SJCRH30 (cell line): Measurements from ENCODE around the gene FOXO6. TPM values are rescaled to one million over a fixed set of nuclear protein-coding genes. Genes with fewer than 3 reads are reported as not detected.

Experiments
- DNase-seq, 2 experiments: peaks; one replicate each; pipeline ENCODE4 v3.0.0-alpha.2; 2015 to 2020
- H3K27ac ChIP-seq: fragments of 250-450 bp; sonication (Bioruptor Pico); 2 replicates; pipeline ENCODE4 v1.5.1; 2020; ENCODE audit warnings: mild to moderate bottlenecking, moderate library complexity
- H3K27me3 ChIP-seq: fragments of 250-450 bp; sonication (Bioruptor Pico); 2 replicates; pipeline ENCODE4 v1.5.1; 2020; ENCODE audit warnings: mild to moderate bottlenecking, moderate library complexity
- H3K36me3 ChIP-seq: fragments of 250-450 bp; sonication (Bioruptor Pico); 2 replicates; pipeline ENCODE4 v1.5.1; 2020; ENCODE audit warnings: mild to moderate bottlenecking, moderate library complexity
- H3K4me1 ChIP-seq: fragments of 250-450 bp; sonication (Bioruptor Pico); 2 replicates; pipeline ENCODE4 v1.5.1; 2020; ENCODE audit warnings: mild to moderate bottlenecking, moderate library complexity
- H3K4me3 ChIP-seq: fragments of 250-450 bp; sonication (Bioruptor Pico); 2 replicates; pipeline ENCODE4 v1.5.1; 2020; ENCODE audit warnings: mild to moderate bottlenecking, moderate library complexity
- H3K9me3 ChIP-seq: fragments of 250-450 bp; sonication (Bioruptor Pico); replicated peaks from 2 replicates; pipeline ENCODE4 v1.5.1; 2020; ENCODE audit warnings: mild to moderate bottlenecking, moderate library complexity
- total RNA-seq: library from RNA; depleted of rRNA; stranded (reverse); fragments of >200 nt; shearing (Covaris generic); gene quantifications from 2 replicates; pipeline ENCODE4 v1.2.3, GENCODE V29; 2014; rRNA removed

Gene FOXO6
- 11.9 and 12.9 TPM in 2 replicates for total RNA-seq

- DNase-seq: peak; percentile 99
- Histone ChIP-seq H3K27me3 (no peaks in the 10 kb centered on the region), H3K9me3 (no peaks in the 10 kb centered on the region), H3K36me3 (no peaks in the 10 kb centered on the region), H3K4me3 (peak within 1 kb of the TSS; percentile 72), H3K27ac (no peak within 1 kb of the TSS), H3K4me1 (peaks cover 58% of the 10 kb centered on the region)
These were observed at the start of gene FOXO6 for GRCh38 chr1:41360786-41361494. TSS of gene FOXO6 (plus strand) at chr1:41361434.

GRCh38 chr1:41312991-41313645, 48.1 kb upstream of the FOXO6 start:
- Histone ChIP-seq H3K27ac (no peak overlapping the region), H3K36me3 (no peaks in the 10 kb centered on the region), H3K9me3 (no peaks in the 10 kb centered on the region), H3K4me1 (peaks cover 7% of the 10 kb centered on the region; the same call in 1 of the 2 replicates), H3K4me3 (no peak overlapping the region), H3K27me3 (no peaks in the 10 kb centered on the region)
- DNase-seq: no peak

- H3K4me3 ChIP-seq: no peak overlapping the region
- DNase-seq: peak; percentile 58 to 81
- no peaks in the 10 kb centered on the region for H3K9me3 ChIP-seq
- no peaks in the 10 kb centered on the region for H3K27me3 ChIP-seq
- H3K27ac ChIP-seq: no peak overlapping the region
- H3K36me3 ChIP-seq: no peaks in the 10 kb centered on the region
- peaks cover 7% of the 10 kb centered on the region for H3K4me1 ChIP-seq
These were observed 47.5 kb upstream of the FOXO6 start for GRCh38 chr1:41313661-41314131.

- no peak overlapping the region for H3K27ac ChIP-seq
- H3K36me3 ChIP-seq: no peaks in the 10 kb centered on the region
- no peak overlapping the region for H3K4me3 ChIP-seq
- DNase-seq: no peak
- H3K9me3 ChIP-seq: no peaks in the 10 kb centered on the region
- no peaks in the 10 kb centered on the region for H3K27me3 ChIP-seq
- peaks cover 16% of the 10 kb centered on the region for H3K4me1 ChIP-seq
These were observed 46.7 kb upstream of the FOXO6 start for GRCh38 chr1:41314376-41315145.

- peaks cover 23% of the 10 kb centered on the region for H3K4me1 ChIP-seq
- H3K27ac ChIP-seq: no peak overlapping the region
- no peaks in the 10 kb centered on the region for H3K36me3 ChIP-seq
- H3K27me3 ChIP-seq: no peaks in the 10 kb centered on the region
- H3K9me3 ChIP-seq: no peaks in the 10 kb centered on the region
- no peak for DNase-seq
- H3K4me3 ChIP-seq: no peak overlapping the region
These were observed 46.0 kb upstream of the FOXO6 start for GRCh38 chr1:41315146-41315822.

GRCh38 chr1:41315871-41316270, 45.4 kb upstream of the FOXO6 start:
- H3K36me3 ChIP-seq: no peaks in the 10 kb centered on the region
- no peak for DNase-seq
- H3K27me3 ChIP-seq: no peaks in the 10 kb centered on the region

GRCh38 chr1:41317361-41317760, 43.9 kb upstream of the FOXO6 start:
- H3K4me3 ChIP-seq: no peak overlapping the region
- DNase-seq: no peak
- no peaks in the 10 kb centered on the region for H3K27me3 ChIP-seq
- H3K36me3 ChIP-seq: no peaks in the 10 kb centered on the region
- peaks cover 43% of the 10 kb centered on the region for H3K4me1 ChIP-seq
- no peaks in the 10 kb centered on the region for H3K9me3 ChIP-seq
- H3K27ac ChIP-seq: no peak overlapping the region

More at GRCh38 chr1:41315871-41316270, 45.4 kb upstream of the FOXO6 start:
- Histone ChIP-seq H3K4me1 (peaks cover 29% of the 10 kb centered on the region), H3K4me3 (no peak overlapping the region), H3K9me3 (no peaks in the 10 kb centered on the region), H3K27ac (no peak overlapping the region)

GRCh38 chr1:41318135-41318534, 43.1 kb upstream of the FOXO6 start:
- no peak overlapping the region for H3K27ac ChIP-seq
- H3K4me1 ChIP-seq: peaks cover 44% of the 10 kb centered on the region
- no peaks in the 10 kb centered on the region for H3K36me3 ChIP-seq
- no peaks in the 10 kb centered on the region for H3K9me3 ChIP-seq
- H3K27me3 ChIP-seq: no peaks in the 10 kb centered on the region
- DNase-seq: no peak
- H3K4me3 ChIP-seq: no peak overlapping the region

- no peak for DNase-seq
- H3K27ac ChIP-seq: peak overlapping the region; percentile 83
- no peak overlapping the region for H3K4me3 ChIP-seq
- H3K36me3 ChIP-seq: no peaks in the 10 kb centered on the region
- H3K27me3 ChIP-seq: no peaks in the 10 kb centered on the region
- H3K4me1 ChIP-seq: peaks cover 47% of the 10 kb centered on the region
- no peaks in the 10 kb centered on the region for H3K9me3 ChIP-seq
These were observed 42.0 kb upstream of the FOXO6 start for GRCh38 chr1:41319106-41319755.

GRCh38 chr1:41319807-41320711, 41.2 kb upstream of the FOXO6 start:
- H3K36me3 ChIP-seq: no peaks in the 10 kb centered on the region
- no peaks in the 10 kb centered on the region for H3K9me3 ChIP-seq
- H3K27me3 ChIP-seq: no peaks in the 10 kb centered on the region
- peak overlapping the region; percentile 83 for H3K27ac ChIP-seq
- peaks cover 51% of the 10 kb centered on the region for H3K4me1 ChIP-seq
- peak; percentile 86 to 91 for DNase-seq
- peak overlapping the region; percentile 2; the same call in 1 of the 2 replicates for H3K4me3 ChIP-seq

GRCh38 chr1:41320895-41321676, 40.1 kb upstream of the FOXO6 start:
- Histone ChIP-seq H3K4me1 (peaks cover 56% of the 10 kb centered on the region), H3K36me3 (no peaks in the 10 kb centered on the region)
- DNase-seq: no peak

GRCh38 chr1:41322101-41322661, 39.1 kb upstream of the FOXO6 start:
- peaks cover 67% of the 10 kb centered on the region for H3K4me1 ChIP-seq
- H3K27ac ChIP-seq: no peak overlapping the region
- no peaks in the 10 kb centered on the region for H3K9me3 ChIP-seq
- H3K4me3 ChIP-seq: no peak overlapping the region
- H3K27me3 ChIP-seq: no peaks in the 10 kb centered on the region
- H3K36me3 ChIP-seq: no peaks in the 10 kb centered on the region
- no peak for DNase-seq

More at GRCh38 chr1:41320895-41321676, 40.1 kb upstream of the FOXO6 start:
- H3K27ac ChIP-seq: peak overlapping the region; percentile 83
- no peaks in the 10 kb centered on the region for H3K27me3 ChIP-seq
- H3K9me3 ChIP-seq: no peaks in the 10 kb centered on the region
- no peak overlapping the region for H3K4me3 ChIP-seq
